HepG2 (cell line): ENCODE results near the gene C11orf16. TPM values are rescaled to one million over a fixed set of nuclear protein-coding genes. Genes with fewer than 3 reads are reported as not detected.

Experiments
- AGO2 ChIP-seq: fragments of 200-400 bp; formaldehyde crosslinking; optimal IDR thresholded peaks from 2 replicates; pipeline ENCODE3; 2017; ENCODE audit warnings: mild to moderate bottlenecking, low read depth, low read length, moderate library complexity
- ARID2 ChIP-seq: sonication (generic); formaldehyde crosslinking; IDR thresholded peaks from 2 replicates; pipeline ENCODE4 v1.8.1; 2022; ENCODE audit warnings: mild to moderate bottlenecking, missing genetic modification reagents, borderline replicate concordance
- KLF16 ChIP-seq, 2 experiments: sonication (generic) in 1 of 2; formaldehyde crosslinking in 1 of 2; IDR thresholded peaks; 2 replicates each; pipeline versions ENCODE4 v1.6.1 to v1.8.0; 2016 to 2023; ENCODE audit warnings: missing genetic modification reagents in 2 of 2, missing compliant biosample characterization in 1 of 2
- MED8 ChIP-seq: sonication (generic); formaldehyde crosslinking; IDR thresholded peaks from 2 replicates; pipeline ENCODE4 v1.8.1; 2023; ENCODE audit warnings: mild to moderate bottlenecking, missing genetic modification reagents; ENCODE audit not compliant: insufficient replicate concordance
- NCOA5 ChIP-seq: sonication (generic); formaldehyde crosslinking; IDR thresholded peaks from 2 replicates; pipeline ENCODE4 v1.4.0; 2020; ENCODE audit warnings: missing genetic modification reagents
- NFYB ChIP-seq: sonication (generic); formaldehyde crosslinking; IDR thresholded peaks from 2 replicates; pipeline ENCODE4 v1.4.0; 2020; ENCODE audit warnings: missing genetic modification reagents
- NONO ChIP-seq, 2 experiments: fragments of 450-650 bp in 1 of 2; sonication (generic) in 1 of 2; formaldehyde crosslinking in 1 of 2; IDR thresholded peaks in 1 of 2; conservative IDR thresholded peaks in 1 of 2; 2 replicates each; pipeline versions ENCODE4 v1.6.1 to v1.8.0; 2017 to 2022; ENCODE audit warnings: mild to moderate bottlenecking in 1 of 2, missing genetic modification reagents in 1 of 2, moderate library complexity in 1 of 2
- NR2F6 ChIP-seq, 2 experiments: IDR thresholded peaks; 2 replicates each; pipeline ENCODE4 v1.6.1; 2016; ENCODE audit warnings: antibody characterized with exemption in 1 of 2, mild to moderate bottlenecking in 1 of 2
- PAX8 ChIP-seq: sonication (generic); formaldehyde crosslinking; IDR thresholded peaks from 2 replicates; pipeline ENCODE4 v1.8.0; 2022; ENCODE audit warnings: mild to moderate bottlenecking, missing genetic modification reagents, borderline replicate concordance
- PTBP1 ChIP-seq: fragments of 200-400 bp; formaldehyde crosslinking; IDR thresholded peaks from 2 replicates; pipeline ENCODE4 v1.6.1; 2018; ENCODE audit warnings: low read length, low read depth; ENCODE audit not compliant: poor library complexity, severe bottlenecking
- REPIN1 ChIP-seq: sonication (generic); formaldehyde crosslinking; IDR thresholded peaks from 2 replicates; pipeline ENCODE4 v1.8.0; 2022; ENCODE audit warnings: missing genetic modification reagents, low read depth, mild to moderate bottlenecking, borderline replicate concordance
- SAFB2 ChIP-seq: sonication (generic); formaldehyde crosslinking; IDR thresholded peaks from 2 replicates; pipeline ENCODE4 v1.5.1; 2020; ENCODE audit warnings: missing genetic modification reagents, low read depth, mild to moderate bottlenecking, borderline replicate concordance
- SOX13 ChIP-seq, 3 experiments: fragments of 450-650 bp in 1 of 3; sonication (generic) in 1 of 3; formaldehyde crosslinking in 1 of 3; IDR thresholded peaks in 2 of 3; conservative IDR thresholded peaks in 1 of 3; 2 replicates each; pipeline versions ENCODE4 v1.5.0 to v1.6.1; 2016 to 2020; ENCODE audit warnings: antibody characterized with exemption in 1 of 3, mild to moderate bottlenecking in 1 of 3, missing compliant biosample characterization in 1 of 3, missing genetic modification reagents in 1 of 3, moderate library complexity in 1 of 3
- SRSF4 ChIP-seq: fragments of 200-400 bp; formaldehyde crosslinking; IDR thresholded peaks from one replicate; pipeline ENCODE4 v1.6.1; 2018; ENCODE audit warnings: mild to moderate bottlenecking, low read depth, low read length, moderate library complexity; ENCODE audit not compliant: poor library complexity, severe bottlenecking
- THYN1 ChIP-seq: sonication (generic); formaldehyde crosslinking; IDR thresholded peaks from 2 replicates; pipeline ENCODE4 v1.8.1; 2023; ENCODE audit warnings: low read depth, mild to moderate bottlenecking, moderate library complexity, missing genetic modification reagents, borderline replicate concordance
- ZNF264 ChIP-seq: sonication (generic); formaldehyde crosslinking; IDR thresholded peaks from 2 replicates; pipeline ENCODE4 v1.4.0; 2020; ENCODE audit warnings: missing genetic modification reagents
- ZNF282 ChIP-seq: fragments of 450-650 bp; IDR thresholded peaks from 2 replicates; pipeline ENCODE4 v1.6.1; 2018; ENCODE audit not compliant: partially characterized antibody
- ZNF326 ChIP-seq: sonication (generic); formaldehyde crosslinking; IDR thresholded peaks from 2 replicates; pipeline ENCODE4 v1.4.0; 2020; ENCODE audit warnings: missing genetic modification reagents, borderline replicate concordance
- ZNF558 ChIP-seq: sonication (generic); formaldehyde crosslinking; IDR thresholded peaks from 2 replicates; pipeline ENCODE4 v1.9.0; 2022; ENCODE audit warnings: mild to moderate bottlenecking, missing genetic modification reagents, borderline replicate concordance
- ZNF615 ChIP-seq: sonication (generic); formaldehyde crosslinking; IDR thresholded peaks from 2 replicates; pipeline ENCODE4 v1.5.0; 2020; ENCODE audit warnings: mild to moderate bottlenecking, missing genetic modification reagents, borderline replicate concordance
- polyA plus RNA-seq, 8 experiments: library from polyadenylated mRNA; depleted of rRNA in 3 of 8; stranded (reverse) in 7 of 8; unstranded in 1 of 8; fragments of >200 nt; fragmentation: Illumina TruSeq in 4 of 8; extraction: Trizol in 4 of 8; gene quantifications; 2 replicates each; pipeline versions ENCODE4 v1.2.1 to v1.2.3, GENCODE V29; 2011 to 2016; ENCODE audit warnings: low read depth in 4 of 8, missing spikeins in 1 of 8, mixed read lengths in 1 of 8; ENCODE audit not compliant: insufficient read depth in 1 of 8
- total RNA-seq, 5 experiments: library from RNA; depleted of rRNA; stranded (reverse); fragments of >200 nt; fragmentation: Illumina TruSeq; extraction: Trizol; gene quantifications; 2 replicates each; pipeline ENCODE4 v1.2.3, GENCODE V29; 2016; ENCODE audit warnings: low read depth in 1 of 5
- TF ChIP-seq, protein P1 (sequence below): sonication (generic); formaldehyde crosslinking; IDR thresholded peaks from 2 replicates; pipeline ENCODE4 v1.9.0; 2021; ENCODE audit warnings: missing genetic modification reagents, mild to moderate bottlenecking, borderline replicate concordance
- TF ChIP-seq, protein P2 (sequence below): IDR thresholded peaks from 2 replicates; pipeline ENCODE4 v1.6.1; 2016; ENCODE audit warnings: missing compliant biosample characterization, missing genetic modification reagents, borderline replicate concordance
- TF ChIP-seq, protein P3 (sequence below): sonication (generic); formaldehyde crosslinking; IDR thresholded peaks from 2 replicates; pipeline ENCODE4 v1.5.0; 2020; ENCODE audit warnings: missing genetic modification reagents

C11orf16 gene
- total and polyA plus RNA-seq, 2 of the 13 experiments (the other 11 are each of a cell fraction or from before 2014, with no cell fraction given): not detected

DNA sequence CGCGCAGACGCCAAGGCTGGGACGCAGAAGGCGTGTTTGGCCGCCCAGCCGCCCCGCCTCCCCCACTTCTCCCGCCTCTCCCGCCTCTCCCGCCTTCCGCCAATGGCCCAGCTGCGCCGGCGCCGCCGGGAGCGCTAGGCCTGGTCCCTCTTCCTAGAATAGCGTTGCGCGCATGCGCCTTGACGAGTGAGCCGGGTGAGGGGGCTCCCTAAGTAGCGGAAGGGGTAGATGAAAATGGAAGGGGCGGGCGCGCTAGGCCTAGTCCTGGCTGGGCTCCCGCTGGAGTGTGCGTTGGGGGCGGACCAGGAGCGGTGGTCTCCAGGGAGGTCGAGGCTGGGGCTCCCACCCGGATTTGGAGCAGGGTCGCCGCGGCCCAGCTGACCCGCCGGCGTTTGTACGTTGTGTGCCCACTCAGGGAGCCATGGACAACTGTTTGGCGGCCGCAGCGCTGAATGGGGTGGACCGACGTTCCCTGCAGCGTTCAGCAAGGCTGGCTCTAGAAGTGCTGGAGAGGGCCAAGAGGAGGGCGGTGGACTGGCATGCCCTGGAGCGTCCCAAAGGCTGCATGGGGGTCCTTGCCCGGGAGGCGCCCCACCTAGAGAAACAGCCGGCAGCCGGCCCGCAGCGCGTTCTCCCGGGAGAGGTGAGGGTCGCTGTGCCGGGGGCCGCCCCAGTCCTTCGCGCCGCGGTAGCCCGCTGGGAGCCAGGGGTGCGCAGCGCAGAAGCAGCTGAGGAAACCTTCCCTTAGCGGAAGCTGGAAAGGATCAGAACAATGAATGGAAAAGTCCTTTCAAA lies 21.5 kb downstream of the C11orf16 start, which contains the start of gene AKIP1 (continued):
- TF ChIP-seq, protein P1, sequence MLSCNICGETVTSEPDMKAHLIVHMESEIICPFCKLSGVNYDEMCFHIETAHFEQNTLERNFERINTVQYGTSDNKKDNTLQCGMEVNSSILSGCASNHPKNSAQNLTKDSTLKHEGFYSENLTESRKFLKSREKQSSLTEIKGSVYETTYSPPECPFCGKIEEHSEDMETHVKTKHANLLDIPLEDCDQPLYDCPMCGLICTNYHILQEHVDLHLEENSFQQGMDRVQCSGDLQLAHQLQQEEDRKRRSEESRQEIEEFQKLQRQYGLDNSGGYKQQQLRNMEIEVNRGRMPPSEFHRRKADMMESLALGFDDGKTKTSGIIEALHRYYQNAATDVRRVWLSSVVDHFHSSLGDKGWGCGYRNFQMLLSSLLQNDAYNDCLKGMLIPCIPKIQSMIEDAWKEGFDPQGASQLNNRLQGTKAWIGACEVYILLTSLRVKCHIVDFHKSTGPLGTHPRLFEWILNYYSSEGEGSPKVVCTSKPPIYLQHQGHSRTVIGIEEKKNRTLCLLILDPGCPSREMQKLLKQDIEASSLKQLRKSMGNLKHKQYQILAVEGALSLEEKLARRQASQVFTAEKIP: no peak
- TF ChIP-seq PAX8 (CRISPR knock-in tag) (peak; percentile 72; the same call in 1 of the 2 replicates), SRSF4 (no peak), ZNF282 (no peak), MED8 (CRISPR knock-in tag) (peak; percentile 72), ZNF558 (CRISPR knock-in tag) (no peak), KLF16 (CRISPR knock-in tag; IDR thresholded peaks at IDR 0.05) (peak in 1 of 2 experiments; percentile 53; a peak in 1 of 4 replicates), ZNF615 (CRISPR knock-in tag) (0 out of 2 replicates have a peak, but pooled peaks have one; percentile 53), NCOA5 (CRISPR knock-in tag) (no peak), THYN1 (CRISPR knock-in tag) (no peak), REPIN1 (CRISPR knock-in tag) (peak; percentile 54; the same call in 1 of the 2 replicates), NONO (IDR thresholded peaks at IDR 0.05) (no peak), NONO (CRISPR knock-in tag; conservative IDR thresholded peaks at IDR 0.05) (0 out of 2 replicates have a peak, but pooled peaks have one; percentile 38), SAFB2 (no peak), PTBP1 (peak; percentile 35), NFYB (CRISPR knock-in tag) (peak; percentile 22; the same call in 1 of the 2 replicates), ARID2 (no peak), AGO2 (peak; percentile 57), SOX13 (IDR thresholded peaks at IDR 0.05) (no peak), SOX13 (CRISPR knock-in tag; conservative IDR thresholded peaks at IDR 0.05 in 1 of 2, IDR thresholded peaks at IDR 0.05 in 1 of 2) (no peak; a peak in 1 of 4 replicates), ZNF264 (CRISPR knock-in tag) (no peak), NR2F6 (IDR thresholded peaks at IDR 0.05) (no peak), NR2F6 (CRISPR knock-in tag; IDR thresholded peaks at IDR 0.05) (no peak), ZNF326 (CRISPR knock-in tag) (no peak)
- TF ChIP-seq, protein P2, sequence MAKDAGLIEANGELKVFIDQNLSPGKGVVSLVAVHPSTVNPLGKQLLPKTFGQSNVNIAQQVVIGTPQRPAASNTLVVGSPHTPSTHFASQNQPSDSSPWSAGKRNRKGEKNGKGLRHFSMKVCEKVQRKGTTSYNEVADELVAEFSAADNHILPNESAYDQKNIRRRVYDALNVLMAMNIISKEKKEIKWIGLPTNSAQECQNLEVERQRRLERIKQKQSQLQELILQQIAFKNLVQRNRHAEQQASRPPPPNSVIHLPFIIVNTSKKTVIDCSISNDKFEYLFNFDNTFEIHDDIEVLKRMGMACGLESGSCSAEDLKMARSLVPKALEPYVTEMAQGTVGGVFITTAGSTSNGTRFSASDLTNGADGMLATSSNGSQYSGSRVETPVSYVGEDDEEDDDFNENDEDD (CRISPR knock-in tag): peak; percentile 86; the same call in 1 of the 2 replicates
- TF ChIP-seq, protein P3, sequence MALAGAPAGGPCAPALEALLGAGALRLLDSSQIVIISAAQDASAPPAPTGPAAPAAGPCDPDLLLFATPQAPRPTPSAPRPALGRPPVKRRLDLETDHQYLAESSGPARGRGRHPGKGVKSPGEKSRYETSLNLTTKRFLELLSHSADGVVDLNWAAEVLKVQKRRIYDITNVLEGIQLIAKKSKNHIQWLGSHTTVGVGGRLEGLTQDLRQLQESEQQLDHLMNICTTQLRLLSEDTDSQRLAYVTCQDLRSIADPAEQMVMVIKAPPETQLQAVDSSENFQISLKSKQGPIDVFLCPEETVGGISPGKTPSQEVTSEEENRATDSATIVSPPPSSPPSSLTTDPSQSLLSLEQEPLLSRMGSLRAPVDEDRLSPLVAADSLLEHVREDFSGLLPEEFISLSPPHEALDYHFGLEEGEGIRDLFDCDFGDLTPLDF: 0 out of 2 replicates have a peak, but pooled peaks have one; percentile 22
